Upper lobe of right lung (tissue), 1 donor: ENCODE measurements around the gene ARSB. TPM values are rescaled to one million over a fixed set of nuclear protein-coding genes. Genes with fewer than 3 reads are reported as not detected.
"Not testable (repeated sequence)": the region's sequence is repeated elsewhere in the genome, so short reads cannot be mapped to it uniquely, and the experiment has no call there.

ENCODE experiments used
- ATAC-seq: fragments of 200-7000 bp; cut with Tn5 transposase; one replicate; pipeline ENCODE4 v1.9.1; 2020; ENCODE audit warnings: mild to moderate bottlenecking, moderate library complexity
- DNase-seq: peaks from one replicate; pipeline ENCODE4 v3.0.0-alpha.2; 2020
- H3K27ac ChIP-seq: fragments of 200-600 bp; one replicate; pipeline ENCODE4 v1.8.0; 2022
- H3K27me3 ChIP-seq: fragments of 200-600 bp; one replicate; pipeline ENCODE4 v1.8.0; 2022; ENCODE audit warnings: mild to moderate bottlenecking
- H3K36me3 ChIP-seq: fragments of 200-600 bp; one replicate; pipeline ENCODE4 v1.8.0; 2022
- H3K4me1 ChIP-seq: fragments of 200-600 bp; one replicate; pipeline ENCODE4 v1.8.0; 2022
- H3K4me3 ChIP-seq: fragments of 200-600 bp; one replicate; pipeline ENCODE4 v1.8.0; 2022; ENCODE audit warnings: mild to moderate bottlenecking
- H3K9me3 ChIP-seq: fragments of 200-600 bp; one replicate; pipeline ENCODE4 v1.8.0; 2022
- intact Hi-C: fragments of 100-400 bp; cut with DNase I; formaldehyde crosslinking; loops from one replicate; pipeline ENCODE4 v1.11.0; 2022
- total RNA-seq: library from RNA; stranded (reverse); fragmentation: NEBNext Ultra II Directional; extraction: Animal tissue kit (Norgen Biotek cat#: 25700); gene quantifications from one replicate; pipeline ENCODE4 v1.2.1, GENCODE V29; 2021
- TF ChIP-seq, protein P1 (sequence below): fragments of 200-600 bp; IDR thresholded peaks from one replicate; pipeline ENCODE4 v1.8.0; 2022; ENCODE audit warnings: antibody characterized with exemption
- donor health status: DM: no; HTN: yes; CAD: no; lungs with severe emphysema.

ARSB gene
- total RNA-seq, 1 donor from 2014 or later: 15.8 TPM

DNA sequence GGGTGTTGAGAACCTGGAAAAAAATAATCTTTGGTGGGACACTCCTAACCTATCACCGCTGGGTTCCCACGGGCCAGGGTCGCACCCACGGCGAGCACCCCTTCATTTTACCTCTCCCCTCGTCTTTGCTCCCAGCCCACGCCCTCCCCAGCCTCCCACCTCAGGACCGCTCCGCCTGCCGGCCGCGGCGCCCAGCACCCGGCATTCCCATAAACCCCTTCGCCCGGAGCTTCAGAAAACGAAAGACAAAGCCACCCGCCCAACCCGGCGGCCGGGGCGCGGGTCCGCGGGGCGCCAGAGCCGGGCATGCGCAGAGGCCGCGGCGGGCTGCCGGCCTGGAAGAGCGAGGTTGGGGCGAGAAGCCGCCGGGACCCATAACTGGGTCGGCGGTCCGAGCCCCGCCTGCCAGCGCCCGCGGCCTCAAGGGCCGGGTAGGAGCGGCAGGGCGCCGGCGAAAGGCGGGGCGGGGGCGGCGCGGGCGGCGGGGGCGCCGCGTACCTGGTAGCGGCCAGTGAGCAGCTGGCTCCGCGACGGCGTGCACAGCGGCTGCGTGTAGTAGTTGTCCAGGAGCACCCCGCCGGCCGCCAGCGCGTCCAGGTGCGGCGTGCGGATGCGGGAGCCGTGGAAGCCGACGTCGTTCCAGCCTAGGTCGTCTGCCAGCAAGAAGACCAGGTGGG is 533 bp downstream of the ARSB start:
- intact Hi-C loops: no loop called here
- TF ChIP-seq, protein P1, sequence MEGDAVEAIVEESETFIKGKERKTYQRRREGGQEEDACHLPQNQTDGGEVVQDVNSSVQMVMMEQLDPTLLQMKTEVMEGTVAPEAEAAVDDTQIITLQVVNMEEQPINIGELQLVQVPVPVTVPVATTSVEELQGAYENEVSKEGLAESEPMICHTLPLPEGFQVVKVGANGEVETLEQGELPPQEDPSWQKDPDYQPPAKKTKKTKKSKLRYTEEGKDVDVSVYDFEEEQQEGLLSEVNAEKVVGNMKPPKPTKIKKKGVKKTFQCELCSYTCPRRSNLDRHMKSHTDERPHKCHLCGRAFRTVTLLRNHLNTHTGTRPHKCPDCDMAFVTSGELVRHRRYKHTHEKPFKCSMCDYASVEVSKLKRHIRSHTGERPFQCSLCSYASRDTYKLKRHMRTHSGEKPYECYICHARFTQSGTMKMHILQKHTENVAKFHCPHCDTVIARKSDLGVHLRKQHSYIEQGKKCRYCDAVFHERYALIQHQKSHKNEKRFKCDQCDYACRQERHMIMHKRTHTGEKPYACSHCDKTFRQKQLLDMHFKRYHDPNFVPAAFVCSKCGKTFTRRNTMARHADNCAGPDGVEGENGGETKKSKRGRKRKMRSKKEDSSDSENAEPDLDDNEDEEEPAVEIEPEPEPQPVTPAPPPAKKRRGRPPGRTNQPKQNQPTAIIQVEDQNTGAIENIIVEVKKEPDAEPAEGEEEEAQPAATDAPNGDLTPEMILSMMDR: peak; percentile 34
- Histone ChIP-seq H3K27ac (peak overlapping the region; percentile 98), H3K27me3 (no peaks in the 10 kb centered on the region), H3K4me3 (peak overlapping the region; percentile 84), H3K9me3 (no peaks in the 10 kb centered on the region), H3K36me3 (no peaks in the 10 kb centered on the region), H3K4me1 (peaks cover 16% of the 10 kb centered on the region)
- ATAC-seq (peak; percentile 93), DNase-seq (peak; percentile 93)

DNA sequence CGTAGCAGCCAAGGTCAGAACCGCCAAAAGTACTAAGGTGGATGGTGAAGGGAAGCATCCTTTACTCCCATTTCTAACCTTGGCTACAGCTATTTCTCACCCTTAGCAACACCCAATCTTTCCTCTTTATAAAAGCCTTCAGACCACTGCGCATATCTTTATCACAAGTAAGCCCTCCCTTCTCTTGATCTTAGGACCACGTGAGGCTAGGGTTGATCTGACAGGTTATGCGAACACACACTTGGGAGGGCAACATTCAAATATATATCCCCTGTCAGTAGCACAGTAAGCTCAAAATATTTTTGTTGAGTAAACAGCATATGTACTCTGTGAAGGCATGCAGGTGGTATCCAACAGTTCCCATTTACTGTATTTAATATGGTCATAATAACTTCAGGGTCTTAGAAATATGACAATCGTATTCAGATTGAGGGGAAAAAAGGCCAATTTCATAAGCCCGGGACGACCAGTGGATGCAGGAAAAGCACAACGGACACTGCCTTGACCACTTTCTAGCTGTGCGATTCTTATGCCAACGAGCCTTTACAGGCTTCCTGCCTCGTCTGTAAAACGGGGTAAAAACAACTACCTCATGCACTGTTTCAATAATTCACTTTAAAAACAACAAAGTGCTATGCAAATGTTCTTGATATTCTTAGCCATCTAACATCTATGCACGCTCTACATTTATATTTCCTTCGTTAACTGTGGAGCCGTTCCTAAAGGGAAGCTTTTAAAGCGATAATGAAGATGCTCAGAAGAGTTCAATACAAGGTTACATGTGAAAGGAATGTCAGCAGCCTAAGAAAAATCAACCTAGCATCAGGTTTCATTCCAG is 1.3 kb downstream of the ARSB start:
- TF ChIP-seq, protein P1: no peak
- H3K9me3 ChIP-seq: no peaks in the 10 kb centered on the region
- DNase-seq (no peak), ATAC-seq (no peak)
- no peaks in the 10 kb centered on the region for H3K36me3 ChIP-seq
- intact Hi-C loops: no loop called here
- H3K27me3 ChIP-seq: no peaks in the 10 kb centered on the region
- peak overlapping the region; percentile 84 for H3K4me3 ChIP-seq
- peaks cover 19% of the 10 kb centered on the region for H3K4me1 ChIP-seq
- H3K27ac ChIP-seq: peak overlapping the region; percentile 98

DNA sequence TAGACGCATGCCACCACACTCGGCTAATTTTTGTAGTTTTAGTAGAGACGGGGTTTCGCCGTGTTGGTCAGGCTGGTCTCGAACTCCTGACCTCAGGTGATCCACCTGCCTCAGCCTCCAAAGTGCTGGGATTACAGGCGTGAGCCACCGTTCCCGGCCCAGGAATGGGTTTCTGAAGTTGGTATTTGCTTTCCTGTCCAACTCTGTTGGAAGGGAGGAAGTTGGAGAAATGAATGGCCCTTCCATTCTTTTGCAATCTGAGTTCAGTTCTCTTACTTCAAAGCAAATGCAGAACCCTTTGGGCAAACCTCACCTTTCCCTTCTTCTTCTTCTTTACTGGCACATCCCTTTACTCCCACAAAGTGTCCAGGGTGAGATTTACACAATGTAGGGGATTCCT is 1.9 kb downstream of the ARSB start:
- H3K27ac ChIP-seq, ATAC-seq, H3K27me3 ChIP-seq, intact Hi-C loops, H3K4me3 ChIP-seq, H3K9me3 ChIP-seq, H3K36me3 ChIP-seq, DNase-seq: not testable (repeated sequence)
- H3K4me1 ChIP-seq: peaks cover 19% of the 10 kb centered on the region

DNA sequence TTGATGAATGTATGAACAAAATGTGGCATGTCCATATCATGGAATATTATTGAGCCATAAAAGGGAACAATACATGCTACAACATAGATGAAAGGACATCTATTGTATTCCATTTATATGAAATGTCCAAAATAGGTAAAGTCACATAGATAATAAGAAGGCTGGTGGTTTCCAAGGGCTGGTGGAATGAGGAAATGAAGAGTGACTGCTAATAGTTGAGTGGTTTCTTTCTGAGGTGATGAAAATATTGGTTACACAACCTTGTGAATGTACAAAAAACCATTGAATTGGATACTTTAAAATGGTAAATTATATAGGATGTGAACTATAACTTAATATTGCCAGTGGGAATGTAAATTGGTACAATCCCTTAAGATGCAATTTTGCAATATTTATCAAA is 5.2 kb downstream of the ARSB start:
- Histone ChIP-seq H3K36me3 (no peaks in the 10 kb centered on the region), H3K27ac (no peak overlapping the region), H3K9me3 (no peaks in the 10 kb centered on the region), H3K27me3 (no peaks in the 10 kb centered on the region), H3K4me1 (peaks cover 11% of the 10 kb centered on the region), H3K4me3 (no peak overlapping the region)
- ATAC-seq (no peak), DNase-seq (no peak)
- TF ChIP-seq, protein P1: no peak
- intact Hi-C loops: no loop called here

DNA sequence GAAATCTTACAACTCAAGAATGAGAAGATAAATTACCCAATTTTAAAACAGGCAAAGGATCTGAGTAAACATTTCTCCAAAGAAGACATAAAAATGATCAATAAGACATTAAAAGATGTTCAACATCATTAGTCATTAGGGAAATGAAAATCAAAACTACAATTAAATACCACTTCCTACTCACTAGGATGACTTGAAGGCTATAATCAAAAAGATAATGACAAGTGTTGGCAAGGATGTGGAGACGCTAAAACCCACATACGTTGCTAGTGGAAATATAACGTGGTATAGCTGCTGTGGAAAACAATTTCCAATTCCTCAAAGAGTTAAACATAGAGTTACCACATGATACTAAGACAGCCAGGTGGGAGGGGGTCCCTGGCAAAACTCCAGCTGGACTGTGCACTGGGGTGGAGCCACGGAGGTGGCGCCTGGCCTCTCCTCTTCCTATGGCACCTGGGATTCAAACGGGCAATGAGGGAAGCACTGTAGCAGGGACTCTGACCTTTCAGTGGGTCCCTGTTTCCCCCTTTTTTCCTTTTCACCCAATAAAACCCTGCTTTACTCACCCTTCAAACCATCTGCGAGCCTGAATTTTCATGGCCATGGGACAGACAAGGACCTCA is 5.9 kb downstream of the ARSB start:
- no peaks in the 10 kb centered on the region for H3K9me3 ChIP-seq
- no peaks in the 10 kb centered on the region for H3K27me3 ChIP-seq
- H3K4me3 ChIP-seq: no peak overlapping the region
- no peak overlapping the region for H3K27ac ChIP-seq
- no peaks in the 10 kb centered on the region for H3K36me3 ChIP-seq
- intact Hi-C loops: no loop called here
- ATAC-seq (no peak), DNase-seq (no peak)
- TF ChIP-seq, protein P1: no peak
- peaks cover 11% of the 10 kb centered on the region for H3K4me1 ChIP-seq

DNA sequence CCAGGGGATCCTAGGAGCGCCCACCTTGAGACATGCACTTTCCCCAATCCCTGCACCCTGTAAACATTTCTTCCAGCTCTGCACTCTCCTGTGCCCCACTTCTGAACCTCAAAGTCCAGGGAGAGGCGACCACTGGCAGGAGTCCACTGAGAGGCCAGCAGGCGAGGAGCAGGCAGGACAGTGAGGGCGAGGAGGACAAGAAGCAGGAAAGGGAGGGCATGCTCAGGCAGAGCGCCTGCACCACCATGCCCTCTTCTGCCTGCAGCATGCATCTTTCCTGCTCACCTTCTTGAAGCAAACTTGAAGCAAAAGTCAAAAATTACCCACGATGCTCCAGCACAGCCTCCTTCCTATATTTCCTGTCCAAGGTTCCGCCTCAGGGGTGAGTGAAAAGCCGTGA is 10.1 kb downstream of the ARSB start:
- Histone ChIP-seq H3K4me3 (no peak overlapping the region), H3K36me3 (no peaks in the 10 kb centered on the region), H3K27ac (no peak overlapping the region), H3K4me1 (peaks cover 22% of the 10 kb centered on the region), H3K9me3 (no peaks in the 10 kb centered on the region), H3K27me3 (no peaks in the 10 kb centered on the region)
- no peak for ATAC-seq
- intact Hi-C loops: no loop called here
- DNase-seq: no peak
- TF ChIP-seq, protein P1: no peak
